Adrenal gland (tissue), 5 donors: ENCODE measurements around the gene GSTA5.

Source experiments
- POLR2A ChIP-seq, 2 donors: fragments of 450-650 bp; IDR thresholded peaks; one replicate each; pipeline ENCODE4 v1.6.1; 2017; ENCODE audit warnings: antibody characterized with exemption in 2 of 2, mild to moderate bottlenecking in 2 of 2, moderate library complexity in 1 of 2
- TF ChIP-seq, protein P1 (sequence below), 6 experiments: fragments of 450-650 bp in 4 of 6; fragments of 200-600 bp in 2 of 6; sonication (generic) in 1 of 6; IDR thresholded peaks; 1 replicate in 5 of 6; 2 replicates in 1 of 6; pipeline versions ENCODE4 v1.5.1 to v1.8.0; 2016 to 2021; ENCODE audit warnings: antibody characterized with exemption in 6 of 6, mild to moderate bottlenecking in 2 of 6, moderate library complexity in 1 of 6
- donor health status: DM: no; HTN: no; CAD: no.

DNA sequence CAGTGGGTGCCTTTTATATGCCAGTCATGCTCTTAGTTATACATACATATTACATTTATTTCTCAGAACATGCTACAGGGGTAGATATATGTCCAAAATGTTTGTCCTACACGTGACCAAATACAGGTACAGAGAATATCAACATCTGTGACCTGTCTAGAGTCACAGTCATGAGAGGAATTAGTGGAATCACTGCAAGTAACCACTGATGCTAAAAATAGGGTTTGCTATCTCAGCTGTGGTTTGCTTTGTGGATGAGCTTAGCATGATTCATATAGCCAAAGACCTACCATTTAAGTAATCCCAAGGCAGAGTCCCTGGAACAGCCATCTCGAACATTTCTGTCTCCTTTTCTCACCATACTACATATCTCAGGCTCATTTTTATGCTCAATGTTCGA, 36.6 kb upstream of the GSTA5 start:
- TF ChIP-seq POLR2A (IDR thresholded peaks at IDR 0.05) = no peak
- TF ChIP-seq, protein P1, sequence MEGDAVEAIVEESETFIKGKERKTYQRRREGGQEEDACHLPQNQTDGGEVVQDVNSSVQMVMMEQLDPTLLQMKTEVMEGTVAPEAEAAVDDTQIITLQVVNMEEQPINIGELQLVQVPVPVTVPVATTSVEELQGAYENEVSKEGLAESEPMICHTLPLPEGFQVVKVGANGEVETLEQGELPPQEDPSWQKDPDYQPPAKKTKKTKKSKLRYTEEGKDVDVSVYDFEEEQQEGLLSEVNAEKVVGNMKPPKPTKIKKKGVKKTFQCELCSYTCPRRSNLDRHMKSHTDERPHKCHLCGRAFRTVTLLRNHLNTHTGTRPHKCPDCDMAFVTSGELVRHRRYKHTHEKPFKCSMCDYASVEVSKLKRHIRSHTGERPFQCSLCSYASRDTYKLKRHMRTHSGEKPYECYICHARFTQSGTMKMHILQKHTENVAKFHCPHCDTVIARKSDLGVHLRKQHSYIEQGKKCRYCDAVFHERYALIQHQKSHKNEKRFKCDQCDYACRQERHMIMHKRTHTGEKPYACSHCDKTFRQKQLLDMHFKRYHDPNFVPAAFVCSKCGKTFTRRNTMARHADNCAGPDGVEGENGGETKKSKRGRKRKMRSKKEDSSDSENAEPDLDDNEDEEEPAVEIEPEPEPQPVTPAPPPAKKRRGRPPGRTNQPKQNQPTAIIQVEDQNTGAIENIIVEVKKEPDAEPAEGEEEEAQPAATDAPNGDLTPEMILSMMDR (IDR thresholded peaks at IDR 0.05) = no peak
